A549 (cell line): ENCODE results near the gene TNFRSF19. TPM values are rescaled to one million over a fixed set of nuclear protein-coding genes. Genes with fewer than 3 reads are reported as not detected.

ENCODE experiments used
- ATAC-seq, 2 experiments: fragments of 200-7000 bp in 1 of 2; fragments of >200 bp in 1 of 2; cut with Nextera tagmentation in 1 of 2; cut with Tn5 transposase in 1 of 2; 3 replicates each; pipeline versions ENCODE4 v1.8.0 to v1.9.1; 2018 to 2020; ENCODE audit warnings: mild to moderate bottlenecking in 1 of 2, moderate library complexity in 1 of 2
- CTCF ChIA-PET: fragments of 300-600 bp; sonication (Branson Sonifier 250); formaldehyde crosslinking; extraction: SDS; loops from one replicate; lab custom pipeline; 2021; ENCODE audit warnings: antibody characterized with exemption, inconsistent platforms; lab: Yijun Ruan, JAX
- POLR2A ChIA-PET: fragments of 350-600 bp; formaldehyde crosslinking; extraction: SDS; loops from one replicate; lab custom pipeline; 2021; ENCODE audit warnings: antibody characterized with exemption, inconsistent platforms; lab: Yijun Ruan, JAX
- DNase-seq, 2 experiments: peaks; one replicate each; pipeline versions ENCODE4 v3.0.0 to v3.0.0-alpha.2; 2011 to 2016; ENCODE audit warnings: low read depth in 1 of 2, low spot score in 1 of 2
- FAIRE-seq: peaks from 2 replicates; lab custom pipeline; 2011; peaks lifted over from hg19 to GRCh38; lab: Jason Lieb, UNC
- H3K27ac ChIP-seq, 2 experiments: fragments of >200 bp; sonication (Bioruptor Twin); formaldehyde crosslinking; 3 replicates each; pipeline ENCODE4 v1.5.1; 2016 to 2017
- H3K4me1 ChIP-seq: fragments of >200 bp; sonication (Bioruptor Twin); formaldehyde crosslinking; 3 replicates; pipeline ENCODE4 v1.6.1; 2016
- H3K4me2 ChIP-seq: fragments of >200 bp; sonication (Bioruptor Twin); formaldehyde crosslinking; 3 replicates; pipeline ENCODE4 v1.6.1; 2016
- H3K4me3 ChIP-seq: fragments of >200 bp; sonication (Bioruptor Twin); formaldehyde crosslinking; 3 replicates; pipeline ENCODE4 v1.5.1; 2016
- H3K9me3 ChIP-seq: fragments of >200 bp; sonication (Bioruptor Twin); formaldehyde crosslinking; 3 replicates; pipeline ENCODE4 v1.6.1; 2016
- CEBPB ChIP-seq, 2 experiments: fragments of >200 bp in 1 of 2; sonication (Bioruptor Twin) in 1 of 2; formaldehyde crosslinking in 1 of 2; IDR thresholded peaks; 2 replicates each; pipeline ENCODE4 v1.6.1; 2012 to 2016
- EHF ChIP-seq: fragments of 250-450 bp; sonication (Bioruptor Pico); IDR thresholded peaks from 2 replicates; pipeline ENCODE4 v1.5.0; 2020; ENCODE audit warnings: mild to moderate bottlenecking
- EP300 ChIP-seq, 2 experiments: fragments of >200 bp; sonication (Bioruptor Twin); formaldehyde crosslinking; IDR thresholded peaks; 2 replicates in 1 of 2; 3 replicates in 1 of 2; pipeline ENCODE4 v1.6.1; 2016 to 2017
- ESRRA ChIP-seq: fragments of 150-350 bp; IDR thresholded peaks from 2 replicates; pipeline ENCODE4 v1.6.1; 2014; ENCODE audit warnings: mild to moderate bottlenecking, low read length, borderline replicate concordance
- FOXS1 ChIP-seq: fragments of 250-450 bp; sonication (Bioruptor Pico); IDR thresholded peaks from 2 replicates; pipeline ENCODE4 v1.5.0; 2020; ENCODE audit warnings: mild to moderate bottlenecking, moderate library complexity
- HDAC2 ChIP-seq: fragments of 200-600 bp; sonication (generic); IDR thresholded peaks from 2 replicates; pipeline ENCODE4 v1.6.1; 2016
- HOXB13 ChIP-seq: fragments of 250-450 bp; sonication (Bioruptor Pico); IDR thresholded peaks from 2 replicates; pipeline ENCODE4 v1.5.0; 2020; ENCODE audit warnings: low read depth, mild to moderate bottlenecking, moderate library complexity
- JUNB ChIP-seq: fragments of >200 bp; sonication (Bioruptor Twin); formaldehyde crosslinking; IDR thresholded peaks from 2 replicates; pipeline ENCODE4 v1.6.1; 2016
- KDM1A ChIP-seq: fragments of 200-600 bp; sonication (generic); IDR thresholded peaks from 2 replicates; pipeline ENCODE4 v1.6.1; 2016; ENCODE audit warnings: low read depth, mild to moderate bottlenecking
- MAFK ChIP-seq: fragments of 450-650 bp; IDR thresholded peaks from 2 replicates; pipeline ENCODE4 v1.6.1; 2014; ENCODE audit not compliant: partially characterized antibody
- MYC ChIP-seq: IDR thresholded peaks from 2 replicates; pipeline ENCODE4 v1.6.1; 2012; ENCODE audit warnings: mild to moderate bottlenecking, inconsistent platforms, low read length, improper control_type of control experiment, borderline replicate concordance
- PHF8 ChIP-seq: fragments of 200-600 bp; sonication (generic); IDR thresholded peaks from 2 replicates; pipeline ENCODE4 v1.6.1; 2016; ENCODE audit warnings: low read depth, mild to moderate bottlenecking, antibody characterized with exemption, moderate library complexity, borderline replicate concordance
- POLR2A ChIP-seq: IDR thresholded peaks from 2 replicates; pipeline ENCODE4 v1.6.1; 2012; ENCODE audit warnings: mild to moderate bottlenecking, low read length
- POLR2AphosphoS2 ChIP-seq: conservative IDR thresholded peaks from 2 replicates; pipeline ENCODE4 v1.6.1; 2012; ENCODE audit warnings: low read length, improper control_type of control experiment, inconsistent platforms
- RARB ChIP-seq: fragments of 250-450 bp; sonication (Bioruptor Pico); IDR thresholded peaks from 2 replicates; pipeline ENCODE4 v1.8.0; 2021; ENCODE audit warnings: mild to moderate bottlenecking, moderate library complexity
- RCOR1 ChIP-seq: fragments of 150-350 bp; IDR thresholded peaks from 2 replicates; pipeline ENCODE4 v1.6.1; 2014; ENCODE audit warnings: antibody characterized with exemption, low read length, low read depth
- SMC3 ChIP-seq: fragments of >200 bp; sonication (Bioruptor Twin); formaldehyde crosslinking; IDR thresholded peaks from 3 replicates; pipeline ENCODE4 v1.6.1; 2018; ENCODE audit warnings: inconsistent platforms
- ZSCAN20 ChIP-seq: fragments of 250-450 bp; sonication (Bioruptor Pico); IDR thresholded peaks from 2 replicates; pipeline ENCODE4 v1.8.0; 2022; ENCODE audit warnings: mild to moderate bottlenecking, moderate library complexity
- WGBS: methylation state at CpG from one replicate; pipeline ENCODE4 v1.1.6; 2017; ENCODE audit errors: missing lambda C conversion rate; 5-methylcytosine and 5-hydroxymethylcytosine counted together
- polyA plus RNA-seq, 4 experiments: library from polyadenylated mRNA; depleted of rRNA in 3 of 4; stranded (reverse); fragments of >200 nt; fragmentation: RNase III in 1 of 4; extraction: RNeasy Plus Mini Kit Qiagen cat#74134 plus additional on column Dnase treatment in 1 of 4; gene quantifications; 2 replicates in 3 of 4; 3 replicates in 1 of 4; pipeline ENCODE4 v1.2.3, GENCODE V29; 2011 to 2017
- TF ChIP-seq, protein P1 (sequence below): fragments of 450-650 bp; IDR thresholded peaks from 2 replicates; pipeline ENCODE4 v1.6.1; 2014; ENCODE audit warnings: antibody characterized with exemption
- TF ChIP-seq, protein P2 (sequence below): fragments of 200-600 bp; sonication (generic); IDR thresholded peaks from 2 replicates; pipeline ENCODE4 v1.6.1; 2016; ENCODE audit warnings: antibody characterized with exemption, mild to moderate bottlenecking, moderate library complexity
- TF ChIP-seq, protein P3 (sequence below): IDR thresholded peaks from 2 replicates; pipeline ENCODE4 v1.6.1; 2012; ENCODE audit warnings: low read depth, borderline replicate concordance
- TF ChIP-seq, protein P4 (sequence below): IDR thresholded peaks from 2 replicates; pipeline ENCODE4 v1.6.1; 2012
- TF ChIP-seq, protein P5 (sequence below): fragments of >200 bp; sonication (Bioruptor Twin); formaldehyde crosslinking; IDR thresholded peaks from 3 replicates; pipeline ENCODE4 v1.5.1; 2016
- TF ChIP-seq, protein P6 (sequence below): fragments of 150-350 bp; IDR thresholded peaks from 2 replicates; pipeline ENCODE4 v1.6.1; 2014; ENCODE audit warnings: low read depth, mild to moderate bottlenecking, low read length
- TF ChIP-seq, protein P7 (sequence below): fragments of 250-450 bp; sonication (Bioruptor Pico); IDR thresholded peaks from 2 replicates; pipeline ENCODE4 v1.5.0; 2021; ENCODE audit warnings: mild to moderate bottlenecking, moderate library complexity, borderline replicate concordance

The TNFRSF19 gene
- polyA plus RNA-seq, 2 of the 4 experiments (the other 2 are of a cell fraction) = 1.2 to 1.9 TPM

DNA sequence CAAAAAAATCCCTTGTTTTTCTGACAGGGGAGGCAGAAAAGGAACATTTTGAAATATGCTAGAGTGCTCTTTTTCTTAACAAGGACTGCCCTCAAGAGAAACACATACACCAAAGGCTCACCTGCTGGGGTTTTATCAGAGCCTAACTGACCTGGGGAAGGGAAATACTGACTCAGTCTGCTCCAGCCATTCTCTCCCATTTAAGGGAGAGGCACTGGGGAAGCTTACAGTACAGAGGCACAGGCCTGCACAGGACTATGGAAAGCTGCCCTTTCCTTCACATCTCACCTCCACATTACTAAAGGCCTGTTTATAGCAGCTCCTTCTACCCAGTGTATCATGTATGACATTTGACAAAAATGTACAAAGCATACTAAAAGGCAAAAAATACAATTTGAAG lies 30.3 kb downstream of the TNFRSF19 start:
- FAIRE-seq (no peak), ATAC-seq (no peak), DNase-seq (no peak)
- POLR2A ChIA-PET = no interaction called here
- H3K27ac ChIP-seq = no peak overlapping the region
- no peak overlapping the region for H3K4me3 ChIP-seq
- no peaks in the 10 kb centered on the region for H3K9me3 ChIP-seq
- no peak overlapping the region for H3K4me2 ChIP-seq
- TF ChIP-seq, protein P1, sequence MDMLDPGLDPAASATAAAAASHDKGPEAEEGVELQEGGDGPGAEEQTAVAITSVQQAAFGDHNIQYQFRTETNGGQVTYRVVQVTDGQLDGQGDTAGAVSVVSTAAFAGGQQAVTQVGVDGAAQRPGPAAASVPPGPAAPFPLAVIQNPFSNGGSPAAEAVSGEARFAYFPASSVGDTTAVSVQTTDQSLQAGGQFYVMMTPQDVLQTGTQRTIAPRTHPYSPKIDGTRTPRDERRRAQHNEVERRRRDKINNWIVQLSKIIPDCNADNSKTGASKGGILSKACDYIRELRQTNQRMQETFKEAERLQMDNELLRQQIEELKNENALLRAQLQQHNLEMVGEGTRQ = no peak
- TF ChIP-seq RCOR1 (no peak), SMC3 (no peak), HOXB13 (CRISPR knock-in tag) (no peak), FOXS1 (CRISPR knock-in tag) (no peak), HDAC2 (no peak), EP300 (IDR thresholded peaks at IDR 0.05) (no peak), EHF (CRISPR knock-in tag) (no peak), JUNB (no peak), ZSCAN20 (CRISPR knock-in tag) (no peak), RARB (CRISPR knock-in tag) (no peak), POLR2AphosphoS2 (no peak), ESRRA (no peak)
- TF ChIP-seq, protein P2, sequence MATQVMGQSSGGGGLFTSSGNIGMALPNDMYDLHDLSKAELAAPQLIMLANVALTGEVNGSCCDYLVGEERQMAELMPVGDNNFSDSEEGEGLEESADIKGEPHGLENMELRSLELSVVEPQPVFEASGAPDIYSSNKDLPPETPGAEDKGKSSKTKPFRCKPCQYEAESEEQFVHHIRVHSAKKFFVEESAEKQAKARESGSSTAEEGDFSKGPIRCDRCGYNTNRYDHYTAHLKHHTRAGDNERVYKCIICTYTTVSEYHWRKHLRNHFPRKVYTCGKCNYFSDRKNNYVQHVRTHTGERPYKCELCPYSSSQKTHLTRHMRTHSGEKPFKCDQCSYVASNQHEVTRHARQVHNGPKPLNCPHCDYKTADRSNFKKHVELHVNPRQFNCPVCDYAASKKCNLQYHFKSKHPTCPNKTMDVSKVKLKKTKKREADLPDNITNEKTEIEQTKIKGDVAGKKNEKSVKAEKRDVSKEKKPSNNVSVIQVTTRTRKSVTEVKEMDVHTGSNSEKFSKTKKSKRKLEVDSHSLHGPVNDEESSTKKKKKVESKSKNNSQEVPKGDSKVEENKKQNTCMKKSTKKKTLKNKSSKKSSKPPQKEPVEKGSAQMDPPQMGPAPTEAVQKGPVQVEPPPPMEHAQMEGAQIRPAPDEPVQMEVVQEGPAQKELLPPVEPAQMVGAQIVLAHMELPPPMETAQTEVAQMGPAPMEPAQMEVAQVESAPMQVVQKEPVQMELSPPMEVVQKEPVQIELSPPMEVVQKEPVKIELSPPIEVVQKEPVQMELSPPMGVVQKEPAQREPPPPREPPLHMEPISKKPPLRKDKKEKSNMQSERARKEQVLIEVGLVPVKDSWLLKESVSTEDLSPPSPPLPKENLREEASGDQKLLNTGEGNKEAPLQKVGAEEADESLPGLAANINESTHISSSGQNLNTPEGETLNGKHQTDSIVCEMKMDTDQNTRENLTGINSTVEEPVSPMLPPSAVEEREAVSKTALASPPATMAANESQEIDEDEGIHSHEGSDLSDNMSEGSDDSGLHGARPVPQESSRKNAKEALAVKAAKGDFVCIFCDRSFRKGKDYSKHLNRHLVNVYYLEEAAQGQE = no peak
- TF ChIP-seq, protein P3, sequence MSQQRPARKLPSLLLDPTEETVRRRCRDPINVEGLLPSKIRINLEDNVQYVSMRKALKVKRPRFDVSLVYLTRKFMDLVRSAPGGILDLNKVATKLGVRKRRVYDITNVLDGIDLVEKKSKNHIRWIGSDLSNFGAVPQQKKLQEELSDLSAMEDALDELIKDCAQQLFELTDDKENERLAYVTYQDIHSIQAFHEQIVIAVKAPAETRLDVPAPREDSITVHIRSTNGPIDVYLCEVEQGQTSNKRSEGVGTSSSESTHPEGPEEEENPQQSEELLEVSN = no peak
- TF ChIP-seq, protein P4, sequence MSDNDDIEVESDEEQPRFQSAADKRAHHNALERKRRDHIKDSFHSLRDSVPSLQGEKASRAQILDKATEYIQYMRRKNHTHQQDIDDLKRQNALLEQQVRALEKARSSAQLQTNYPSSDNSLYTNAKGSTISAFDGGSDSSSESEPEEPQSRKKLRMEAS = no peak
- CTCF ChIA-PET = no interaction called here
- H3K4me1 ChIP-seq = no peaks in the 10 kb centered on the region

DNA sequence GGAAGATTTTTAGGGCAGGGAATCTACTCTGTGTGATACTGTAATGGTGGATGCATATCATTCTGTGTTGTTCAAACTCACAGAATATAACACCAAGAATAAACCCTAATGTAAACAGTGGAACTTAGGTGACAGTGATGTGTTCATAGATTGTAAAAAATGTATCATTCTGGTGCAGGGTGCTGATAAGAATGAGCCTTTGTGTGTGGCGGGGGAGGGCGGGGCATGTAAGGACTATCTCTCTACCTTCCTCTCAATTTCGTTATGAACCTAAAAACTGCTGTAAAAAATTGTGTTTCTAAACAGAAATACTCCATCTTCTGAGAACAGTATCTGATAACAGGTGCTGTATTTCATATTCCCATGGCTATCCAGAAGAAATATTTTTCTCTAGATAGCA lies 35.6 kb downstream of the TNFRSF19 start:
- FAIRE-seq (no peak), DNase-seq (no peak)
- CTCF ChIA-PET = interaction anchor here (1.4 kb wide), 1 partner anchor 20 kb away, joined by 4 read pairs; no protein-coding TSS in a partner anchor
- POLR2A ChIA-PET = no interaction called here
- Histone ChIP-seq H3K9me3 (no peaks in the 10 kb centered on the region), H3K27ac (no peak overlapping the region), H3K4me1 (peaks cover 8% of the 10 kb centered on the region; the same call in 2 of the 3 replicates), H3K4me2 (no peak overlapping the region)
- TF ChIP-seq ESRRA = no peak
- TF ChIP-seq MAFK = no peak
- no peak for TF ChIP-seq POLR2A
- TF ChIP-seq RARB (CRISPR knock-in tag) = no peak
- TF ChIP-seq MYC = no peak
- TF ChIP-seq, all 56 proteins: peak for 0
- ATAC-seq = no peak
- H3K4me3 ChIP-seq = no peak overlapping the region
- 65% methylated on average over 3 of the region's 3 CpGs for WGBS

DNA sequence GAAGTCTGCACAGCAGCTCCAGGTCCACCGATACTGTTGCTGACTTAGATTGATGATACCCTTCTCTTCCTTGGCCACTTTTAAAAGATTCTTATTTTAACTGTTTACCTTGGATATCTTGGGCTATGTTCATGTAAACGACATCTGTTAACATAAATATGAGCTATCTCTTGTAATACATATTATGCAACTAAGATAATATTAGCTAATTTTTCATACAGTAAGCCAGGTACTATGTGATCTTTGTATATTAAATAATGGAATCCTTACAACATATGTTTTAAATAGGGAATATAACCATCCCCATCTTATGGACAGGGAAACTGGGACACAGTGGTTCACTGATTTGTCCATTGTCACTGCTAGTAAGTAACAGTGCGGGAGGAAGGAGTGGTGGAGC lies 37.9 kb downstream of the TNFRSF19 start:
- no peak overlapping the region for H3K27ac ChIP-seq
- 81% methylated on average over 3 of the region's 3 CpGs for WGBS
- DNase-seq = no peak
- ATAC-seq = no peak
- POLR2A ChIA-PET = no interaction called here
- CTCF ChIA-PET = interaction anchor here (1.0 to 1.9 kb wide), 3 partner anchors 11 to 100 kb away, joined by 3 to 5 read pairs (median 4); no protein-coding TSS in a partner anchor
- FAIRE-seq = no peak
- H3K4me3 ChIP-seq = no peak overlapping the region
- H3K4me1 ChIP-seq = peaks cover 8% of the 10 kb centered on the region; the same call in 2 of the 3 replicates
- H3K4me2 ChIP-seq = no peak overlapping the region
- H3K9me3 ChIP-seq = no peaks in the 10 kb centered on the region
- TF ChIP-seq, protein P5, sequence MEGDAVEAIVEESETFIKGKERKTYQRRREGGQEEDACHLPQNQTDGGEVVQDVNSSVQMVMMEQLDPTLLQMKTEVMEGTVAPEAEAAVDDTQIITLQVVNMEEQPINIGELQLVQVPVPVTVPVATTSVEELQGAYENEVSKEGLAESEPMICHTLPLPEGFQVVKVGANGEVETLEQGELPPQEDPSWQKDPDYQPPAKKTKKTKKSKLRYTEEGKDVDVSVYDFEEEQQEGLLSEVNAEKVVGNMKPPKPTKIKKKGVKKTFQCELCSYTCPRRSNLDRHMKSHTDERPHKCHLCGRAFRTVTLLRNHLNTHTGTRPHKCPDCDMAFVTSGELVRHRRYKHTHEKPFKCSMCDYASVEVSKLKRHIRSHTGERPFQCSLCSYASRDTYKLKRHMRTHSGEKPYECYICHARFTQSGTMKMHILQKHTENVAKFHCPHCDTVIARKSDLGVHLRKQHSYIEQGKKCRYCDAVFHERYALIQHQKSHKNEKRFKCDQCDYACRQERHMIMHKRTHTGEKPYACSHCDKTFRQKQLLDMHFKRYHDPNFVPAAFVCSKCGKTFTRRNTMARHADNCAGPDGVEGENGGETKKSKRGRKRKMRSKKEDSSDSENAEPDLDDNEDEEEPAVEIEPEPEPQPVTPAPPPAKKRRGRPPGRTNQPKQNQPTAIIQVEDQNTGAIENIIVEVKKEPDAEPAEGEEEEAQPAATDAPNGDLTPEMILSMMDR = no peak
- TF ChIP-seq PHF8 (no peak), KDM1A (no peak), CEBPB (IDR thresholded peaks at IDR 0.05) (no peak)
- TF ChIP-seq, protein P6, sequence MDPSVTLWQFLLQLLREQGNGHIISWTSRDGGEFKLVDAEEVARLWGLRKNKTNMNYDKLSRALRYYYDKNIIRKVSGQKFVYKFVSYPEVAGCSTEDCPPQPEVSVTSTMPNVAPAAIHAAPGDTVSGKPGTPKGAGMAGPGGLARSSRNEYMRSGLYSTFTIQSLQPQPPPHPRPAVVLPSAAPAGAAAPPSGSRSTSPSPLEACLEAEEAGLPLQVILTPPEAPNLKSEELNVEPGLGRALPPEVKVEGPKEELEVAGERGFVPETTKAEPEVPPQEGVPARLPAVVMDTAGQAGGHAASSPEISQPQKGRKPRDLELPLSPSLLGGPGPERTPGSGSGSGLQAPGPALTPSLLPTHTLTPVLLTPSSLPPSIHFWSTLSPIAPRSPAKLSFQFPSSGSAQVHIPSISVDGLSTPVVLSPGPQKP = no peak
- TF ChIP-seq, protein P7, sequence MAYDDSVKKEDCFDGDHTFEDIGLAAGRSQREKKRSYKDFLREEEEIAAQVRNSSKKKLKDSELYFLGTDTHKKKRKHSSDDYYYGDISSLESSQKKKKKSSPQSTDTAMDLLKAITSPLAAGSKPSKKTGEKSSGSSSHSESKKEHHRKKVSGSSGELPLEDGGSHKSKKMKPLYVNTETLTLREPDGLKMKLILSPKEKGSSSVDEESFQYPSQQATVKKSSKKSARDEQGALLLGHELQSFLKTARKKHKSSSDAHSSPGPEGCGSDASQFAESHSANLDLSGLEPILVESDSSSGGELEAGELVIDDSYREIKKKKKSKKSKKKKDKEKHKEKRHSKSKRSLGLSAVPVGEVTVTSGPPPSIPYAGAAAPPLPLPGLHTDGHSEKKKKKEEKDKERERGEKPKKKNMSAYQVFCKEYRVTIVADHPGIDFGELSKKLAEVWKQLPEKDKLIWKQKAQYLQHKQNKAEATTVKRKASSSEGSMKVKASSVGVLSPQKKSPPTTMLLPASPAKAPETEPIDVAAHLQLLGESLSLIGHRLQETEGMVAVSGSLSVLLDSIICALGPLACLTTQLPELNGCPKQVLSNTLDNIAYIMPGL (CRISPR knock-in tag) = no peak
